Muscle of arm (tissue), 12 donors: ENCODE data around the gene ZNF189. TPM values are rescaled to one million over a fixed set of nuclear protein-coding genes. Genes with fewer than 3 reads are reported as not detected.

ENCODE experiments used
- DNase-seq: peaks from one replicate; pipeline ENCODE4 v3.0.0-alpha.2; 2013
- polyA plus RNA-seq, 12 donors: library from polyadenylated mRNA; unstranded; fragments of 120-200 nt; gene quantifications; one replicate each; pipeline ENCODE4 v1.2.1, GENCODE V29; 2013; ENCODE audit not compliant: insufficient read length in 12 of 12

The ZNF189 gene
- polyA plus RNA-seq, 12 donors: 16.5 to 25.1 (median 21.7) TPM; not detected in 1

- no peak for DNase-seq
Observed at GRCh38 chr9:101417977-101418376, 19.3 kb downstream of the ZNF189 start.

GRCh38 chr9:101418518-101419430 is 20.1 kb downstream of the ZNF189 start:
- DNase-seq: no peak

GRCh38 chr9:101419863-101420262 is 21.2 kb downstream of the ZNF189 start:
- no peak for DNase-seq

GRCh38 chr9:101421653-101422065 is 23.0 kb downstream of the ZNF189 start:
- DNase-seq: no peak

- DNase-seq: no peak
Observed at GRCh38 chr9:101427358-101427757, 28.7 kb downstream of the ZNF189 start.

- no peak for DNase-seq
Observed at GRCh38 chr9:101427957-101428655, 29.5 kb downstream of the ZNF189 start.

- no peak for DNase-seq
Observed at GRCh38 chr9:101428909-101429308, 30.3 kb downstream of the ZNF189 start.

GRCh38 chr9:101429736-101430135 is 31.1 kb downstream of the ZNF189 start:
- DNase-seq: no peak

GRCh38 chr9:101432171-101432570 is 33.5 kb downstream of the ZNF189 start:
- DNase-seq: no peak

- no peak for DNase-seq
Observed at GRCh38 chr9:101432740-101433139, 34.1 kb downstream of the ZNF189 start.

GRCh38 chr9:101433229-101433628 is 34.6 kb downstream of the ZNF189 start:
- DNase-seq: no peak

GRCh38 chr9:101434998-101435397 is 36.3 kb downstream of the ZNF189 start:
- no peak for DNase-seq

- no peak for DNase-seq
Observed at GRCh38 chr9:101435601-101436079, 37.0 kb downstream of the ZNF189 start, which contains the start of gene ALDOB. Gene ALDOB (minus strand): TSS chr9:101435774. CDS start chr9:101430887, 4,887 bp downstream.

GRCh38 chr9:101437806-101438232 is 39.2 kb downstream of the ZNF189 start:
- DNase-seq: no peak

- no peak for DNase-seq
Observed at GRCh38 chr9:101438523-101438922, 39.9 kb downstream of the ZNF189 start.

GRCh38 chr9:101440714-101441230 is 42.1 kb downstream of the ZNF189 start:
- DNase-seq: no peak

GRCh38 chr9:101442318-101442717 is 43.7 kb downstream of the ZNF189 start:
- DNase-seq: no peak

GRCh38 chr9:101442736-101443135 is 44.1 kb downstream of the ZNF189 start:
- no peak for DNase-seq

GRCh38 chr9:101443364-101443771 is 44.7 kb downstream of the ZNF189 start:
- DNase-seq: no peak

GRCh38 chr9:101445353-101446029 is 46.8 kb downstream of the ZNF189 start:
- no peak for DNase-seq

GRCh38 chr9:101446732-101447131 is 48.1 kb downstream of the ZNF189 start:
- no peak for DNase-seq

- DNase-seq: no peak
Observed at GRCh38 chr9:101448680-101449070, 50.0 kb downstream of the ZNF189 start.
